Inflammatory macrophage treated with lipopolysaccharide for 4 hours (primary cell): ENCODE results near the gene VOPP1.
"Not testable (repeated sequence)": the region's sequence is repeated elsewhere in the genome, so short reads cannot be mapped to it uniquely, and the experiment has no call there.

Source experiments
- DNase-seq: peaks from one replicate; pipeline ENCODE4 v3.0.0-alpha.2; 2020

The VOPP1 gene, protein sequence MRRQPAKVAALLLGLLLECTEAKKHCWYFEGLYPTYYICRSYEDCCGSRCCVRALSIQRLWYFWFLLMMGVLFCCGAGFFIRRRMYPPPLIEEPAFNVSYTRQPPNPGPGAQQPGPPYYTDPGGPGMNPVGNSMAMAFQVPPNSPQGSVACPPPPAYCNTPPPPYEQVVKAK

DNA sequence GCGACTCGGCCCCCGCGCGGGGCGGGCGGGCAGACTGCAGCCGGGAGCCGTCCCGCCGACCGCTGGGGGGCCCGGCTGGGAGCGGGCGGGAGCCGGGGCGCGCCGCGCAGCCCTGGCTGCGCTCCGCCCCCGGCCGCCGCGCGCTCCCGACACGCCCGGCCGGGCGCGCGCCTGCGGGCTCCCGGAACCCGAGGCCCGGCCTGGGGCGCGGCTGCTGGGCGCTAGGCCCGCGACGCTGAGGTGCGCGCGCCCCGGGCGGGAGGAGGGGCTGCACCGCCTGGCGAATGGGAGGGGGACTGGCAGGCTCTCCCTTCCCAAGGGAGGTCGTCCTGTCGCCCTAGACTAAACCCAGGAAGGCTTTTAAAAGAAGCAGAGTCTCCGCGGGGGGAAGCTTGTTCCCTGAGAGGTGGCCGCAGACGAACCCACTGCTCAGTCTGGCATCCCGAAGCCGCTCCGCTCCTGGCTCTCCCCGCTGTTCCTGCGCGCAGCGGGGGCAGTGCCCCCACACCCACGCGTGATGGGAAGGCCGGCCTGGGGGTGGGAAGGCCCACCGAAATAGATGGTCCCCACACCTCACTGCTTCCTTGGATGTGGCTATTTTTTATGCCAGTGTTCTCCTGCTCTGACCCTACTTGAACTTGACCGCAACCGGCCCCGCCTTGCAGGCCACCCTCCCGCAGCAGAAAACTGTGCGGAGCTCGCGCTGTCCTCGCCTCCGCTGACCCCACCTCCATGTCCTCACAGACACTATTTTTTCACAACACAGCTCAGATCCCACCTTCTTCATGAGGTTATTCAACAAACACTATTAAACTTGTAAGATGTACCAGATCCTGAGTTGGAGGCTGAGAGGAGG lies at the start of gene VOPP1:
TSS of gene VOPP1 (minus strand) at position 125 of the 856 bp plus-strand sequence. CDS start 178 bp downstream, outside the sequence.
- peak; percentile 76 for DNase-seq

DNA sequence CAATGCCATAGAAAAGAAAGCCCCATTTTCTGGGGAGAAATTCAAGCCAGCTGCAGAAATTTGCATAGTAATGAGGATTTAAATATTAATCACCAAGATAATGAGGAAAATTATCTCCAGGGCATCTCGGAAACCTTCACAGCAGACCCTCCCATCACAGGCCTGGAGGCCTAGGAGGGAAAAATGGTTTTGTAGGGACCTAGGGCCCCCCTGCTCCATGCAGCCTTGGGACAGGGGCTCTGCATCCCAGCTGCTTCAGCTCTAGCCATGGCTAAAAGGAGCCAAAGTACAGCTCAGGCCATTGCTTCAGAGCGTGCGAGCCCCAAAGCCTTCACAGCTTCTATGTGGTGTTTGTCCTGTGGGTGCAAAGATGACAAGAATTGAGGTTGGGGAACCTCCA lies 46.6 kb upstream of the VOPP1 start:
- no peak for DNase-seq

DNA sequence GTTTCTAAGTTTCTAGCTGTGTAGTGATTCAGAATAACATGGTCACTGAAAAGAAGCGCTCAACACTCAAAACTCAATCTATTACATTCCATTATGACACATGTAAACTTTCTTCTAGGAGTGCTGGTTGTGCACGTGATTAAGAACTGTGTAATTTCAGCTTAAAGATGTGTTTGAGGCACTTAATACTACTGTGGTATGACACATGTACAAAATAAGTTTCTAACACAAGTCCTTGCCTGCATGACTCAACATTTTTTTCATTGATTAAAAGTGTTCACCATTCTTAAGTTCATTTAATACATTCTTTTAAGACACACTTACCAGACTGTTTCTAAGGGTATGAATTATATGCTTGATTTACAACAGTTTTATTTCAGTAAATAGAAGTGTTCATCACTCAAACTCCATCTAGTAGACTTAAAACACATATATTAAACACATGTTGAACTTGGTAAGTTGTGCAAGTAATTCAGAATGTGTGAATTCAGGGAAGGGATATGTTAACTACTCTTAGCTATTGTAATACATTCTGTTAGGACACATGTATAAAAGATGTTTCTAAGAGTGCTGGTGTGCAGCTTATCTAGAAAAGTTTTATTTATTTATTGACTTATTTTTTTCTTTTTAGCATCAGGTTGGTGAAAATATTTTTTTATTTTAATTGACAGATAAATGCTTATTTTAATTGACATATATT lies 42.2 kb upstream of the VOPP1 start:
- not testable (repeated sequence) for DNase-seq

DNA sequence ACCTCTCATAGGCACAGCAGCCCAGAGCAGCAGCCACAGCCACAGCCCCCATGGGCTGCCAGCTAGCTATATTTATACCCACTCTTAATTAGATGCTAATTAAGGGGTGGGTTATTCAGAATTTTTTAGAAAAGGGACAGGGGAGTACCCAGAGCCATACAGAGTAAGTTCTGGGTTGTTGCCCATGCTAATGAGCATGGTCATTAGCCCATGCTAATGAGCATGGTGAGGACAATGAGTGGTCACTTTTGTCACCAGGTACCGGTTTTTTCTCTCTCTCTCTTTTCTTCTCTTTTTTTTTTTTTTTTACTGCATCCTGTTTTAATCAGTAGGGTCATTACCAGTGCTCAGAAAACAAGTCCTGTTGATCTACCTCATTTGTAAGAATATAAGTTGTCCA lies 37.4 kb upstream of the VOPP1 start:
- DNase-seq, result not testable (repeated sequence)

DNA sequence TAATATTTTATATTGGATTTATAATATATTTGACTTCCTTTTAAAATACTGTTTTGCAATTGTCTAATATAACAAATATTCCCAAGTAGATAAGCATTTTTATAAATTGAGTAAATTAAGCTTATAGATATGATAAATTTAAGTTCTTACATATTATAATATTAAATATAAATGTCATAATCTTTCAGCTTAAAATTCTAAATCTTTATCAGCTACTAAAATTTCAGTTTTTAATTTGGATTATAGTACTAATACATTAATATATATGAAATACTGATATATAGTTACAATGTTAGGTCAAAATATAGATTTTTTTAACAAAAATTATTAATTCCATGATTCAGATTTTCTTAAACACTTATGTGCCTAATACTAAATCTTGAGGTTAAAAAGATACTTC lies 33.4 kb upstream of the VOPP1 start:
- not testable (repeated sequence) for DNase-seq

DNA sequence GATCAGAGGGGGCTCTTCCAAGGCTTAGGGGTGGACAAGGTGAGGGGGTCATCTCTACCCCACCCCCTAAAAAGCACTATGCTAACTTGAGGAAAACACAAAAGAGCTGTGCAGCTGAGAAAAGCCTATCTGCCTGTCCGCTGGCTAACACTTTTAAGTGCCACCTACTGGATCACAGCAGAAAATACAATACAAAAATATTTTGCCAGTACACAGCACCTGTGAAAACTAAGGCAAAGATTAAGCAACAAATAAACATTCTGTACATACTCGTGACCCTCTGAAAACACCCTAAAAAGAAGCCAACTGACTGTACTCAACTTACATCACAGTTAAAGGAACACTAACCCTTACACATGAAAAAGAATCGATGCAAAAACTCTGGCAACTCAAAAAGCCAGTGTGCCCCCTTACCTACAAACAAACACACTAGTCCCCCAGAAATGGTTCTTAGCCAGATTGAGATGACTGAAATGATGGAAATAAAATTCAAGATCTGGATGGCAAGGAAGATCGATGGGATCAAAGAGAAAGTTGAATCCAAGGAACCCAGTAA lies 25.7 kb upstream of the VOPP1 start:
- DNase-seq, result peak; percentile 28

DNA sequence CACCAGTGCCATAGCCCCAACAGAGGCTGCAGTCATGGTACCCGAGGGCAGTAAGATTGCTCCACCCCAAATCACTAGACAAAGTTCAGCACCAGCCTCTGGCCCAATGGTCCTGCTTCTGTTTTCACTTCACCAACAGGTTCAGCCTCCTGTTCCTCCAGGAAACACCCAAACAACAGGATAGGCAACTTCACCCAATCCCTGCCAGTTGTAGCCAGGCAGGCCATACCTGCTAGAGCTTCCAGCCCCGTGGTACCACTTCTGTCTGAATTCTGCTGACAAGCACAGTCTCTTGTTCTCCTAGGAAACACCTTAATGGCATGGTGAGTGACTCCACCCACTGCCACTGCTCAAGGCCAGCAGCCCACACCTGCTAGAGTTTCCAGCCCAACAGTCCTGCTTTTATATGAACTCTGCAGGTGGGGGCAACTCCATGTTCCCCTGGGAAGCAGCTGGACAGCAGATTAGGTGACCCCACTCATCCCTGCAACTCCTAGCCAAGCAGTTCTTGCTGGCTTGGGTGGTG lies 25.0 kb upstream of the VOPP1 start:
- DNase-seq, result not testable (repeated sequence)

DNA sequence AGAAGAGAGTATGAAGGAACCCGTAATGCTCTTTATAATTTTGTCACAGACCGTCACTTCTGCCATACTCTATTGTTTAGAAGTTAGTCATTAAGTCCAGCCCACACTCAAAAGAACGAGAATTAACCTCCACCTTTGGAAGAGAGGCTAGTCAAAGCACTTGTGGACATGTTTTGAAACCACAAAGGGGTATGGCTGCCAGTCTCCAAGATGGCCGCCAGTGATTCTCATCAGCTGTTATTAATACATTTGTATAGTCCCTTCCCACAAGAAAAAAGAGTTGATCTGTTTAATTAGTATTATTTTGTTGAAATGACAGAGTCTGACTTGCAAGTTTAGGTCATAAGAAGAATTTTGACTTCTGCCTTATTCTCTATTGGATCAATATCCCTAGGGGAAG lies 23.2 kb upstream of the VOPP1 start:
- no peak for DNase-seq

DNA sequence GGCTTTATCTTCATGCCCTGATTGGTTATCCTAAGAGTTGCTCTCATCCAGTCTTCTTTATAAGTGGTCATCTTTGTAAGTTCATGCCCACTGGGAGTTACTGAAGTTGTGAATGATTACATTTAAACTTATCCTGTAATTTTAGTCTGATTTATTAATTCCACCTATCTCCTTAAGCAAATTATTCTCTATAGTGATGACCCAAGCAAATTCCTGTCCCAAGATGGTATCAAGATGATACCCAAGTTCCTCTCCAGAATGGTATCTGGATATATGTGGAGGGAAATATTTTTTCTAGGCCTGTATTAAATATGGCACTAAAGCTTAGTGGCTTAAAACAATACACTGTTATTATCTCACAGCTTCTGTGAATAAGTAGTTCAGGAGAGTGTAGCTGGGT lies 22.6 kb upstream of the VOPP1 start:
- DNase-seq, result no peak

DNA sequence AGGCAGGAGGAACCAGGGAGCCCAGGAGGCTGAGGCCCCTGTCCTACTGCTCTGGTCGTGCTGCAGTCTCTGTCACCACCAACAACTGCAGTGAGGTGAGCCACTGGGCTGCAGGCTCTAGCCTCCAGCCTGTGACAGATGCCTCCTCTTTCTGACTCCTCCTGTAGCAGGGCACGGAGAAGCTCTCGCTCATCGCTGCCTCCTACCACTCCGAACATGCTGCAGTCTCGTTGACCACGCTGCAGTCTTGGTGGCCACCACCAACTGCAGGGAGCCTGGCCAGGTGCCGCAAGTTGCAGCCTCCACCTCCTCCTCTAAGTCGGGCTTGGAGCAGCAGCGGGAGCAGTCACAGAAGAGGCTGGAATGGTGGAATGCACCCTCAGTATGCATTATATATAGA lies 22.1 kb upstream of the VOPP1 start:
- DNase-seq, result no peak

DNA sequence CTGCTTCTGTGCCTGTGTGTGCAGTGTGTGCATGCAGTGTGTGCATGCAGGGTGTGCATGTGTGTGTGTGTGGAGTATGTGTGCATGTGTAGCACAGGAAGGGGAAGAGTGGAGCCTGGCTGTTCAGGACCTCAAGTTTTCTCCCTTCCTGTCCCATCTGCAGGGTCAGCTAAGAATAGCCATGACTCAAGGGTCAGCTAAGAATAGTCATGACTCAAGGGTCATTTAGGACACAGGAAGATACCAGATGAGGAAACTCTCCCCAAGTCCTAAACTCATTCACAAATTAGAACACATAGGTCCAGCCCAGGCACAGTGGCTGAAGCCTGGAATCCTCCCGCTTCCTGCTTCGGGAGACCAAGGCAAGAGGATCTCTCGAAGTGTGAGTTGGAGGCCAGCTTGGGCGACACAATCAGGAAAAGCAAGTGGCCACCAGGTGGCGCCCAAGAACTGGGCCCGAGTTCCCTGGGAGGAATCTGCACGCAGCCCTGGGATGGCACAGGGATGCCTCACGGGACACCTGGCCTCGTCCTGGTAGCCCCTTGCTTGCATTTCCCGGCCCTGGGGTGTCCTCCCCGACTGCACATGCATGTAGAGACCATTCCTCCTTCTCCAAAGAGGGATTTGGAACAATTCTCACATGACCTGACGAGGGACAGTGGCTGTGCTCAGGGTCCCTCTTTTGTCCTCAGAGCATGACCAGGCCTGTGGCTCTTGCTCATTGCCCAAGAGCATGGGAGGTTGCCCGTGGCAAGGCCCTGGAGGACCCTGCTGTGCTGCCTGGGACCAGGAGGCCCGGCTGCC lies 21.4 kb upstream of the VOPP1 start:
- peak; percentile 77 for DNase-seq

DNA sequence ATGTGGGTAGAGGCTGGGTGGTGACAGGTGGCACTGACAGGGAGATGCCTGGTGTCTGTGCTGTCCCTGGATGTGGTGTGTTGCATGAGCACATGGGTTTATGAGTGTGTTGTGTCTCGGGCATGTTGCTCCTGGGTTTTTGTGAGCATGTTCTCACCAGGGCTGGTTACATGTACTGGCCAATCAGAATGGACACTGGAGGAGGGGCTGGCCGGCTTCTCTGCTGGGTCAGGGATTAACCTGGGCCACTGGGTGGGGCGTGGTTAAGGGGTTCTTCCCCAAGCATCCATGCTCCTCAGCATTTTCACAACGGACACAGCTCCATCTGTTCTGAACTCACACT lies 20.8 kb upstream of the VOPP1 start:
- DNase-seq, result no peak

DNA sequence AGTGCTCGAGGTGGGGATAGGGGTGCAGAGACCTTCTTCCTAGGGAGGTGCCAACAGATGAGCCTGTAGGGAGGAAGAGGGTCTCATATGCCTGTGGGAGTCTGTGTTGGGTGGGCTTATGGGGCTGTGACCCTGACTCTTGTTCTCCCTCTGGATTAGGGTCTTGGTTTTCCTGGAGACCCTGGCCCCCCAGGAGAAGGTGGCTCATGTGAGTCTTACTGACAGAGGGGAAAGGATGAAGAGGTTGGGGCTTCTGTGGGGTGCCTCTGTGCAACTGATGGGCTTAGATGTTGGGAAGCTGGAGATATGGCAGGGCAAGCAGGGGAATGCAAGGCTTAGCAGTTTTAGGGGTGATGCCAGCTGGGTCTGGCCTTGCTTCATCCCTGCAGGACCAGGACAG lies 20.2 kb upstream of the VOPP1 start:
- no peak for DNase-seq

DNA sequence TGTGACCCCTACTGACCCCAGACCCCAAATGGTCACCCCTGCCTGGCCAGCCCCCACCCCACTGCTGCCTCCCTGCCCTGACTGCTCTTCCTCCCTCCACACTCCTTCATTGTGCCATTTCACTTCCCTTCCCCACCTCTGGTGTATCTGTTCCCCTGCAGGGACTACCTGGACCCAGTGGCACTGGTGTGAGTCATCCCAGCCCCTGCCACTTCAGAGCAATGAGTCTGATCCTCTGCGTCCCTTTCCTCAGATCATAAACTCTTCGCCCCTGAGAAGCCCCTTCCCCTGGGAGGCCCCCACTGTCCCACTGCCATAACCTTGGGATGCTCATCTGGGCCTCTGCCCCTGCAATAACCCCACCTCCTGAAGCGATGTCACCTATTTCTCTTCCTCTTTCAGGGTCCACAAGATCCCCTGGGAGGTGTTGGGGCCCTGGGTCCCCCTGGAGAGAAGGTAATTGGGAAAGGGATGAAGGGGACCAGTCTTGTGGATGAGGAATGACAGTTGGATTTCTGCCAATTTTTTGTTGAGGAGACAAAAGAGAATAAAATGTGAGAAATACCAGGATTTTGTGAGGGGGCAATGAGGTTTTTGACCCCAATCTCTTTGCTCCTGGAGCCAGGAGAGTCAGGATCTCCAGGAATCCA lies 19.1 kb upstream of the VOPP1 start:
- no peak for DNase-seq

DNA sequence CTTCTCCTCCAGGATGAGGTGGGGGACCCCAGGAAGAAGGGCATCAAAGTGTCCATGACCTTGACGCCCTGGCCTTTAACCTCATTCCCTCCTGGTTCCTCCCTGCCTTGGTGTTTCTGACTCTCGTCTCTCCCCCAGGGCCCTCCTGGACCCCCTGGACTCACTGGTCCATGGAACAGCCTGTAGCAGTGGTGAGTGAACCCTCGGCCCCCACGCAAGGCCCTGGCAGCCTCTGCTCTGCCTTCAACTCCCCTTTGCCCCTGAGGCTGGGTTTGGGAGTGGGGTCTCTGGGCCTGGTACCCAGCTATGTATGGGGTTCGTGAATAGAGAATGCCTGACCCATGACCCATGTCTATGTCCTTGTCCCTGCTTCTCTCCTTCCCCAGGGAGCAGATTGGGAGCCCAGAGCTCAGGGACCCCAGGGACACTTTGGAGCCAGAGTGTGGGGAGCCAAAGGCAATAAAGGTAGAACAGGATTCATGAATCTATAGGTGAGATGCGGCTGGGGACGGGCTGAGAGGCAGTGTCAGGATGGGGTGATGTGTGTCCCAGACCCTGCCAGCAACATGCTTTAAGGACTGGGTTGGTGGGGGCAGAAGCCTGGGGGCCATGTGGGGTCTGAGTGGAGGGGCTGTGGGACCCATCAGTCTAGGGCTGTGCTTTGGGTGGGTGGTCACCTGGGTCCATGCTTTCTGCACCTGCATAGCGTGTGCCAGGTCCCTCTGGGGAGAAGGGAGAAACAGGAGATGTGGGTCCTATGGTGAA lies 18.4 kb upstream of the VOPP1 start:
- no peak for DNase-seq

DNA sequence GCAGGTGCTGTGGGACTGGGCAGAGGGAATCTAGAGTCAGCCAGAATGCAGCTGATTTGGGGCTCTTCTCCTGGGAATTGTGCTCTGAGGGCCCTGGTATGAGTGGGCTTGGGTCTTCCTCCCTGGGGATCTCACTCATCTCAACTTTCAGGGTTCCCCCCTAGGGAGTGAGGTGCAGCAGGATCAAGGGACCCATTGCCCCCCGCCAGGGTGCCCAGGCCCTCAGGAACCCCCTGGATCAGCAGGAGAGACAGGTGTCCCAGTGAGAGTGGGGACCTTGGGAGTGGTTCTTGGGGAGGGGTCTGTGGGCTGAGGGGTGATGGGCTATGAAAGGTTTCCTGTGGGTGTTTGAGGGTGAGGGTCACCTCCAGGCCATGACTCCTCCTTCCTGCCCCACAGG lies 17.6 kb upstream of the VOPP1 start:
- DNase-seq, result no peak

DNA sequence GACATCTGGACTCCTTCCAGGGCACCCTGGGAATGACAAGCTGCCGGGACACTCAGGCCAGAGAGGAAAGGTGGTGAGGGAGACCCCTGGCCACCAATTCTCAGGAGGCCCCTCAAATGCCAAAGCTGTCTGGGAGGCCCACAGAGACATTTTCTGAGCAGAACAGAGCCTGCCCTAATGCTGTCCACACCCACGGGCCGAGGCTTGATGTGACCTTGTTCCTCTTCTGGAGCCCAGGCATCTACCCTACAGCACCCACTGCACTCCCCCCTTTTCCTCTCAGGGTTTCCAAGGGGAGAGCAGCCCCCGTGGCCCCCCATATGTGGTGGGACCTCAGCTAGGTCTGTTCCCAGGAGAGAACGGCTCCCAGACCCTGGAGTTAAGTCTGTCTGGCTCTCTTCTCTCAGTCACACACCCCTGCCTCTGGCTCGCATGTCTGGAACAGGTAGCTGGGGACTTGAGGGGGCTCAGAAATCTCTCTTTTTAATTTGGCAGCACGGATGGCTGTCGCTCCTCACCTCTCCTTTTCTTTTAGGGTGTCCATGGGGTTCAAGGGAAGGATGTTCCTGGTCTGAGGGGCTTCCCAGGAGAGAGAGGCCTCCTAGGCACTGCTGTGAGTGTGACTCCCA lies 16.8 kb upstream of the VOPP1 start:
- DNase-seq, result no peak

DNA sequence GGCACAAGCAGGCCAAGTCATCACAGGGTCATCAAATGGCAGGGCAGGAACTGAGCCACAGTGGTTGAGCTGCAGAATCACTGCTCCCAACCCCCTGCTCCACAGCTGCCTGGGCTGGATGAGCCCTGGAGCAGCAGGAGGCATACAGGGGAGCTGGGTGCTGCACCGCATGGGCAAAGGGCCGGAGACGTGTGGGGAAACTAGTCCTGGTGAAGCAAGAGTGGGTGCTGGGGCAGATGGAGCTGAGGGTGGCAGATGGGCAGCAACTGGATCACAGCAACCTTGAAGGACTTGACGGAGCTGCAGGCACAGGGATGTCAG lies 16.0 kb upstream of the VOPP1 start:
- no peak for DNase-seq

DNA sequence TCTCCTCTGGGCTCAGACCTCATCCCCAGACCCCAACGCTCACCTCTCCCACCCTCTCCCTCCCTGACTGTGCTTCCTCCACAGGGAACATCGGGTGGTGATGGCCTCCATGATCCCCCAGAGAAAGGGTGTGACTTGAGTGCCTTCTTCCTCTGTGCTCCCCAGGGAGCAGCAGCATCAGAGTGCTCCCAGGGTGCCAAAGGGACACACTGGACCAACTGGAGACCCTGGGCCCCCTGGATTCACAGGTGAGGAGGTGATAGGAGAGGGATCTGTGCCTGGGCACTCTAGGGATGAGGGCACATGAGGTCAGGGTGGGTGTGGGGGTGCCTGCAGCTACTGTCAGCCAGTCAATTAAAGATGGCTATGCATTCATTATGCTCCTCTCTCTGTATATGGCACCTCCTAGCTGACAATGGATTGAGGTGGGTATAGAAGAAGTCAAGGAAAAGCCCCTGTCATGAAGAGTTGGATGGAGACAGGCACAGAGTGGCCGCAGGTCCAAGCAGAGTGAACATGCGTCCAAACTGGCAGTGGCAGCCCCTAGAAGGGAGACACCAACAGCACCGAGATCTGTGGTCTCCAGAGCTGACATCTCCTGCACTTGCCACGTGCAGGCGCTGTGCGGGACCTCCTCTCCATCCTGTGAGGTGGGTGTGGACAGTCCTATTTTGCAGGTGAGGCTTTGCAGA lies 15.5 kb upstream of the VOPP1 start:
- DNase-seq, result no peak

DNA sequence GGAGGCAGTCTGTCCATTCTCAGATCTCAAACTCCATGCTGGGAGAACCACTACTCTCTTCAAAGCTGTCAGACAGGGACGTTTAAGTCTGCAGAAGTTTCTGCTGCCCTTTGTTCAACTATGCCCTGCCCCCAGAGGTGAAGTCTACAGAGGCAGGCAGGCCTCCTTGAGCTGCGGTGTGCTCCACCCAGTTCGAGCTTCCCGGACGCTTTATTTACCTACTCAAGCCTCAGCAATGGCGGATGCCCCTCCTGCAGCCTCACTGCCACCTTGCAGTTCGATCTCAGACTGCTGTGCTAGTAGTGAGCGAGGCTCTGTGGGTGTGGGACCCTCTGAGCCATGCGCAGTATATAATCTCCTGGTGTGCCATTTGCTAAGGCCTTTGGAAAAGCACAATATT lies 10.4 kb upstream of the VOPP1 start:
- DNase-seq, result not testable (repeated sequence)
